ENCODE measurements around the gene OSBPL8. TPM values are rescaled to one million over a fixed set of nuclear protein-coding genes. Genes with fewer than 3 reads are reported as not detected.
A peak's percentile ranks its signal among the peaks of the same experiment; 100 is the strongest.

OSBPL8 gene
- total RNA-seq, 1 donor = 21.5 TPM

GRCh38 chr12:76556368-76556767, 3.2 kb downstream of the OSBPL8 start:
- DNase-seq (ENCODE audit: low read depth in 2 of 3, low spot score in 2 of 3) = peak in 1 of 3 donors; percentile 35

- no peak for DNase-seq (ENCODE audit: low read depth in 2 of 3, low spot score in 2 of 3)
These were observed 3.8 kb downstream of the OSBPL8 start for GRCh38 chr12:76555797-76556196.

- no peak for DNase-seq (ENCODE audit: low read depth in 2 of 3, low spot score in 2 of 3)
These were observed 4.3 kb downstream of the OSBPL8 start for GRCh38 chr12:76555231-76555767.

GRCh38 chr12:76554405-76555230, 5.0 kb downstream of the OSBPL8 start:
- DNase-seq (ENCODE audit: low read depth in 2 of 3, low spot score in 2 of 3) = peak in 1 of 3 donors; percentile 50

- DNase-seq (ENCODE audit: low read depth in 2 of 3, low spot score in 2 of 3) = no peak
These were observed 7.1 kb downstream of the OSBPL8 start for GRCh38 chr12:76552343-76552938.

GRCh38 chr12:76551482-76551888, 8.1 kb downstream of the OSBPL8 start:
- DNase-seq (ENCODE audit: low read depth in 2 of 3, low spot score in 2 of 3) = peak in 1 of 3 donors; percentile 56

GRCh38 chr12:76549131-76549530, 10.4 kb downstream of the OSBPL8 start:
- DNase-seq (ENCODE audit: low read depth in 2 of 3, low spot score in 2 of 3) = no peak

GRCh38 chr12:76548222-76548837, 11.2 kb downstream of the OSBPL8 start:
- DNase-seq (ENCODE audit: low read depth in 2 of 3, low spot score in 2 of 3) = no peak

- no peak for DNase-seq (ENCODE audit: low read depth in 2 of 3, low spot score in 2 of 3)
These were observed 12.0 kb downstream of the OSBPL8 start for GRCh38 chr12:76547526-76547925.

- no peak for DNase-seq (ENCODE audit: low read depth in 2 of 3, low spot score in 2 of 3)
These were observed 12.7 kb downstream of the OSBPL8 start for GRCh38 chr12:76546889-76547288.

- DNase-seq (ENCODE audit: low read depth in 2 of 3, low spot score in 2 of 3) = no peak
These were observed 14.1 kb downstream of the OSBPL8 start for GRCh38 chr12:76545486-76545885.

- DNase-seq (ENCODE audit: low read depth in 2 of 3, low spot score in 2 of 3) = no peak
These were observed 14.8 kb downstream of the OSBPL8 start for GRCh38 chr12:76544601-76545261.

GRCh38 chr12:76543813-76544347, 15.7 kb downstream of the OSBPL8 start:
- no peak for DNase-seq (ENCODE audit: low read depth in 2 of 3, low spot score in 2 of 3)

- no peak for DNase-seq (ENCODE audit: low read depth in 2 of 3, low spot score in 2 of 3)
These were observed 16.7 kb downstream of the OSBPL8 start for GRCh38 chr12:76542908-76543307.

- no peak for DNase-seq (ENCODE audit: low read depth in 2 of 3, low spot score in 2 of 3)
These were observed 19.8 kb downstream of the OSBPL8 start for GRCh38 chr12:76539727-76540126.

- DNase-seq (ENCODE audit: low read depth in 2 of 3, low spot score in 2 of 3) = no peak
These were observed 21.6 kb downstream of the OSBPL8 start for GRCh38 chr12:76537923-76538322.

GRCh38 chr12:76536546-76536945, 23.0 kb downstream of the OSBPL8 start:
- DNase-seq (ENCODE audit: low read depth in 2 of 3, low spot score in 2 of 3) = no peak

- no peak for DNase-seq (ENCODE audit: low read depth in 2 of 3, low spot score in 2 of 3)
These were observed 24.4 kb downstream of the OSBPL8 start for GRCh38 chr12:76535170-76535569.

GRCh38 chr12:76533331-76533730, 26.2 kb downstream of the OSBPL8 start:
- no peak for DNase-seq (ENCODE audit: low read depth in 2 of 3, low spot score in 2 of 3)

- DNase-seq (ENCODE audit: low read depth in 2 of 3, low spot score in 2 of 3) = no peak
These were observed 27.1 kb downstream of the OSBPL8 start for GRCh38 chr12:76532520-76532919.

GRCh38 chr12:76531056-76531455, 28.5 kb downstream of the OSBPL8 start:
- DNase-seq (ENCODE audit: low read depth in 2 of 3, low spot score in 2 of 3) = no peak

All from hematopoietic multipotent progenitor cell (in vitro differentiated cells).